Vagina (tissue), 2 donors: ENCODE data around the gene SMG6. TPM values are rescaled to one million over a fixed set of nuclear protein-coding genes. Genes with fewer than 3 reads are reported as not detected.
A peak's percentile ranks its signal among the peaks of the same experiment; 100 is the strongest.

Source experiments
- DNase-seq, 2 donors: peaks; one replicate each; pipeline ENCODE4 v3.0.0-alpha.2; 2017; ENCODE audit errors: extremely low spot score in 2 of 2
- H3K27ac ChIP-seq: fragments of 200-600 bp; sonication (generic); one replicate; pipeline ENCODE4 v1.5.1; 2019
- H3K27me3 ChIP-seq: fragments of 200-600 bp; sonication (generic); one replicate; pipeline ENCODE4 v1.5.1; 2019
- H3K36me3 ChIP-seq, 2 donors: fragments of 200-600 bp; sonication (generic); one replicate each; pipeline ENCODE4 v1.5.1; 2017 to 2019
- H3K4me1 ChIP-seq: fragments of 200-600 bp; sonication (generic); one replicate; pipeline ENCODE4 v1.5.1; 2019
- H3K4me3 ChIP-seq, 2 donors: fragments of 200-600 bp; sonication (generic); 1 replicate in 1 of 2; 2 replicates in 1 of 2; pipeline ENCODE4 v1.5.1; 2016 to 2019
- H3K9me3 ChIP-seq: fragments of 200-600 bp; sonication (generic); one replicate; pipeline ENCODE4 v1.5.1; 2019
- CTCF ChIP-seq, 3 experiments: fragments of 450-650 bp in 2 of 3; fragments of 200-600 bp in 1 of 3; sonication (generic) in 1 of 3; IDR thresholded peaks; one replicate each; pipeline ENCODE4 v1.5.1; 2017 to 2019; ENCODE audit warnings: antibody characterized with exemption in 3 of 3, mild to moderate bottlenecking in 2 of 3, moderate library complexity in 2 of 3
- POLR2A ChIP-seq, 2 donors: fragments of 450-650 bp; IDR thresholded peaks; one replicate each; pipeline ENCODE4 v1.6.1; 2017; ENCODE audit warnings: antibody characterized with exemption in 2 of 2, mild to moderate bottlenecking in 2 of 2, moderate library complexity in 2 of 2
- POLR2AphosphoS5 ChIP-seq, 2 donors: sonication (generic); formaldehyde crosslinking; IDR thresholded peaks; one replicate each; pipeline ENCODE4 v1.9.0; 2017; ENCODE audit warnings: antibody characterized with exemption in 2 of 2, mild to moderate bottlenecking in 2 of 2, low read depth in 1 of 2; ENCODE audit not compliant: insufficient read depth in 1 of 2
- intact Hi-C: fragments of 100-400 bp; cut with DNase I; formaldehyde crosslinking; loops from one replicate; pipeline ENCODE4 v1.15.1; 2023
- total RNA-seq: library from RNA; depleted of rRNA; stranded (reverse); fragments of >200 nt; gene quantifications from one replicate; pipeline ENCODE4 v1.2.3, GENCODE V29; 2016

The SMG6 gene
- total RNA-seq, 1 donor from 2014 or later, result 46.2 TPM

- H3K9me3 ChIP-seq, result no peaks in the 10 kb centered on the region
- peak overlapping the region; percentile 63 for H3K27ac ChIP-seq
- peak; percentile 95 to 99 (median 97) for TF ChIP-seq CTCF (IDR thresholded peaks at IDR 0.05)
- peak; percentile 76 to 86 for TF ChIP-seq POLR2AphosphoS5 (IDR thresholded peaks at IDR 0.05; ENCODE audit: insufficient read depth in 1 of 2, low read depth in 1 of 2)
- TF ChIP-seq POLR2A (IDR thresholded peaks at IDR 0.05), result no peak
- peaks cover 36% of the 10 kb centered on the region for H3K4me1 ChIP-seq
- peaks cover 0 to 9% of the 10 kb centered on the region in 2 donors for H3K36me3 ChIP-seq
- no peak overlapping the region for H3K4me3 ChIP-seq
- no peaks in the 10 kb centered on the region for H3K27me3 ChIP-seq
- intact Hi-C loops, result loop anchor here (2.0 kb wide), 1 partner anchor 190 kb away; the partner anchor contains the start of gene HIC1
- DNase-seq, result peak in 1 of 2 donors; percentile 95
These were observed 58.8 kb downstream of the SMG6 start for GRCh38 chr17:2244545-2245525.

GRCh38 chr17:2243953-2244352 lies 59.6 kb downstream of the SMG6 start:
- intact Hi-C loops, result loop anchor here (2.0 kb wide), 1 partner anchor 189 kb away; the partner anchor contains the start of gene HIC1
- Histone ChIP-seq H3K4me3 (no peak overlapping the region), H3K27ac (peak overlapping the region; percentile 63), H3K4me1 (peaks cover 45% of the 10 kb centered on the region), H3K9me3 (no peaks in the 10 kb centered on the region), H3K36me3 (peaks cover 0 to 9% of the 10 kb centered on the region in 2 donors), H3K27me3 (no peaks in the 10 kb centered on the region)
- no peak for DNase-seq
- TF ChIP-seq CTCF (IDR thresholded peaks at IDR 0.05), result no peak
- TF ChIP-seq POLR2AphosphoS5 (IDR thresholded peaks at IDR 0.05; ENCODE audit: insufficient read depth in 1 of 2, low read depth in 1 of 2), result no peak
- TF ChIP-seq POLR2A (IDR thresholded peaks at IDR 0.05), result no peak

GRCh38 chr17:2241823-2242222 lies 61.8 kb downstream of the SMG6 start:
- intact Hi-C loops, result no loop called here
- TF ChIP-seq CTCF (IDR thresholded peaks at IDR 0.05) (no peak), POLR2A (IDR thresholded peaks at IDR 0.05) (no peak), POLR2AphosphoS5 (IDR thresholded peaks at IDR 0.05; ENCODE audit: insufficient read depth in 1 of 2, low read depth in 1 of 2) (no peak)
- no peaks in the 10 kb centered on the region for H3K9me3 ChIP-seq
- peak overlapping the region; percentile 16 for H3K27ac ChIP-seq
- peaks cover 0 to 5% of the 10 kb centered on the region in 2 donors for H3K36me3 ChIP-seq
- no peak for DNase-seq
- no peak overlapping the region for H3K4me3 ChIP-seq
- H3K27me3 ChIP-seq, result no peaks in the 10 kb centered on the region
- peaks cover 64% of the 10 kb centered on the region for H3K4me1 ChIP-seq

- intact Hi-C loops, result no loop called here
- Histone ChIP-seq H3K9me3 (no peaks in the 10 kb centered on the region), H3K4me1 (peaks cover 73% of the 10 kb centered on the region), H3K4me3 (no peak overlapping the region), H3K27ac (peak overlapping the region; percentile 90), H3K27me3 (no peaks in the 10 kb centered on the region), H3K36me3 (peaks cover 0 to 13% of the 10 kb centered on the region in 2 donors)
- TF ChIP-seq POLR2AphosphoS5 (IDR thresholded peaks at IDR 0.05; ENCODE audit: insufficient read depth in 1 of 2, low read depth in 1 of 2) (no peak), CTCF (IDR thresholded peaks at IDR 0.05) (no peak)
- DNase-seq, result no peak
These were observed 63.0 kb downstream of the SMG6 start for GRCh38 chr17:2240541-2240940.
